H1 (cell line): Measurements from ENCODE around the gene USP6. TPM values are rescaled to one million over a fixed set of nuclear protein-coding genes. Genes with fewer than 3 reads are reported as not detected.

Experiments
- CBX8 ChIP-seq: fragments of 300-800, 300-1000 bp; sonication (generic); IDR thresholded peaks from 2 replicates; pipeline ENCODE4 v1.7.1; 2016; ENCODE audit warnings: low read depth, low read length, borderline replicate concordance
- EZH2 ChIP-seq: fragments of 200-600 bp; sonication (generic); IDR thresholded peaks from 2 replicates; pipeline ENCODE4 v1.7.1; 2012; ENCODE audit warnings: low read depth, mild to moderate bottlenecking, moderate library complexity, low read length, inconsistent platforms; ENCODE audit not compliant: severe bottlenecking
- MAFK ChIP-seq: IDR thresholded peaks from 2 replicates; pipeline ENCODE4 v1.6.1; 2012; ENCODE audit warnings: low read depth, mild to moderate bottlenecking, improper control_type of control experiment, low read length
- RNF2 ChIP-seq: fragments of 200-900, 300-1000 bp; sonication (generic); IDR thresholded peaks from 2 replicates; pipeline ENCODE4 v1.7.1; 2016; ENCODE audit warnings: borderline replicate concordance, low read depth, mild to moderate bottlenecking, antibody characterized with exemption, low read length; ENCODE audit not compliant: poor library complexity, severe bottlenecking; ENCODE audit errors: missing control alignments
- SP2 ChIP-seq: IDR thresholded peaks from 2 replicates; pipeline ENCODE4 v1.6.1; 2012; ENCODE audit warnings: mild to moderate bottlenecking, low read length, inconsistent platforms
- SRF ChIP-seq: IDR thresholded peaks from 2 replicates; pipeline ENCODE4 v1.6.1; 2011; ENCODE audit warnings: mild to moderate bottlenecking, low read depth, low read length, moderate library complexity
- SUZ12 ChIP-seq: fragments of 200-600 bp; sonication (generic); IDR thresholded peaks from 2 replicates; pipeline ENCODE4 v1.6.1; 2012; ENCODE audit warnings: mild to moderate bottlenecking, inconsistent platforms, low read length, moderate library complexity, mixed read lengths
- TAF1 ChIP-seq: IDR thresholded peaks from 2 replicates; pipeline ENCODE4 v1.6.1; 2011; ENCODE audit warnings: mild to moderate bottlenecking, low read depth, low read length
- polyA plus RNA-seq, 7 experiments: library from polyadenylated mRNA; depleted of rRNA in 3 of 7; stranded (reverse) in 5 of 7; unstranded in 2 of 7; fragments of >200 nt in 5 of 7; fragments of 200-250 nt in 2 of 7; gene quantifications; 1 replicate in 5 of 7; 2 replicates in 1 of 7; 4 replicates in 1 of 7; pipeline versions ENCODE4 v1.2.1 to v1.2.3, GENCODE V29; 2011 to 2013; ENCODE audit warnings: missing spikeins in 2 of 7, mixed read lengths in 2 of 7
- total RNA-seq: library from RNA; stranded (reverse); fragmentation: NEBNext Ultra II Directional; extraction: Animal tissue kit (Norgen Biotek cat#: 25700); gene quantifications from 2 replicates; pipeline ENCODE4 v1.2.1, GENCODE V29; 2021
- TF ChIP-seq, protein P1 (sequence below): fragments of 300-600 bp; sonication (generic); IDR thresholded peaks from 2 replicates; pipeline ENCODE4 v1.7.1; 2012; ENCODE audit warnings: low read length, moderate library complexity, mild to moderate bottlenecking, inconsistent platforms; ENCODE audit not compliant: insufficient replicate concordance

Gene USP6
- total and polyA plus RNA-seq, 2 of the 8 experiments (the other 6 are each of a cell fraction or from before 2014, with no cell fraction given), result 0.08 to 0.32 TPM

DNA sequence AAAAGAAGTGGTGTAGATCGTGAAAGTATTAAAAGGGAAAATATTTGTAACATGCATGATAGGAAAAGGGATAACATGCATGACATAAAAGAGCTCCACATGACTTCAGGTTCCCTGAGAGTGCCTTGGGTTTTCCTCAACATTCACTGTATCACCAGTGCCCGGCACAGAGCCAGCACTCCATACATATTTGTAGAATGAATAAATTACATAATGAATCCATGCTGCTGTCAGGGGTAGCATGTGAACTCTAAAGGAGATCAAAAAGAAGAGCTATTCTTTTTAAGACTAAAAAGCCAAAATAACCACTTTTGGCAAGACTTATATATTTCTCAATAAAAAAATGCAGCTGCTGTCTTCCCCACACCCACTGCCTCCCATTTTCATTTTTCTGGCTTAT is 78.5 kb downstream of the USP6 start (continued):
- TF ChIP-seq CBX8 (no peak), MAFK (no peak), TAF1 (no peak), SRF (no peak), EZH2 (no peak), RNF2 (no peak), SUZ12 (no peak), SP2 (no peak)
- TF ChIP-seq, protein P1, sequence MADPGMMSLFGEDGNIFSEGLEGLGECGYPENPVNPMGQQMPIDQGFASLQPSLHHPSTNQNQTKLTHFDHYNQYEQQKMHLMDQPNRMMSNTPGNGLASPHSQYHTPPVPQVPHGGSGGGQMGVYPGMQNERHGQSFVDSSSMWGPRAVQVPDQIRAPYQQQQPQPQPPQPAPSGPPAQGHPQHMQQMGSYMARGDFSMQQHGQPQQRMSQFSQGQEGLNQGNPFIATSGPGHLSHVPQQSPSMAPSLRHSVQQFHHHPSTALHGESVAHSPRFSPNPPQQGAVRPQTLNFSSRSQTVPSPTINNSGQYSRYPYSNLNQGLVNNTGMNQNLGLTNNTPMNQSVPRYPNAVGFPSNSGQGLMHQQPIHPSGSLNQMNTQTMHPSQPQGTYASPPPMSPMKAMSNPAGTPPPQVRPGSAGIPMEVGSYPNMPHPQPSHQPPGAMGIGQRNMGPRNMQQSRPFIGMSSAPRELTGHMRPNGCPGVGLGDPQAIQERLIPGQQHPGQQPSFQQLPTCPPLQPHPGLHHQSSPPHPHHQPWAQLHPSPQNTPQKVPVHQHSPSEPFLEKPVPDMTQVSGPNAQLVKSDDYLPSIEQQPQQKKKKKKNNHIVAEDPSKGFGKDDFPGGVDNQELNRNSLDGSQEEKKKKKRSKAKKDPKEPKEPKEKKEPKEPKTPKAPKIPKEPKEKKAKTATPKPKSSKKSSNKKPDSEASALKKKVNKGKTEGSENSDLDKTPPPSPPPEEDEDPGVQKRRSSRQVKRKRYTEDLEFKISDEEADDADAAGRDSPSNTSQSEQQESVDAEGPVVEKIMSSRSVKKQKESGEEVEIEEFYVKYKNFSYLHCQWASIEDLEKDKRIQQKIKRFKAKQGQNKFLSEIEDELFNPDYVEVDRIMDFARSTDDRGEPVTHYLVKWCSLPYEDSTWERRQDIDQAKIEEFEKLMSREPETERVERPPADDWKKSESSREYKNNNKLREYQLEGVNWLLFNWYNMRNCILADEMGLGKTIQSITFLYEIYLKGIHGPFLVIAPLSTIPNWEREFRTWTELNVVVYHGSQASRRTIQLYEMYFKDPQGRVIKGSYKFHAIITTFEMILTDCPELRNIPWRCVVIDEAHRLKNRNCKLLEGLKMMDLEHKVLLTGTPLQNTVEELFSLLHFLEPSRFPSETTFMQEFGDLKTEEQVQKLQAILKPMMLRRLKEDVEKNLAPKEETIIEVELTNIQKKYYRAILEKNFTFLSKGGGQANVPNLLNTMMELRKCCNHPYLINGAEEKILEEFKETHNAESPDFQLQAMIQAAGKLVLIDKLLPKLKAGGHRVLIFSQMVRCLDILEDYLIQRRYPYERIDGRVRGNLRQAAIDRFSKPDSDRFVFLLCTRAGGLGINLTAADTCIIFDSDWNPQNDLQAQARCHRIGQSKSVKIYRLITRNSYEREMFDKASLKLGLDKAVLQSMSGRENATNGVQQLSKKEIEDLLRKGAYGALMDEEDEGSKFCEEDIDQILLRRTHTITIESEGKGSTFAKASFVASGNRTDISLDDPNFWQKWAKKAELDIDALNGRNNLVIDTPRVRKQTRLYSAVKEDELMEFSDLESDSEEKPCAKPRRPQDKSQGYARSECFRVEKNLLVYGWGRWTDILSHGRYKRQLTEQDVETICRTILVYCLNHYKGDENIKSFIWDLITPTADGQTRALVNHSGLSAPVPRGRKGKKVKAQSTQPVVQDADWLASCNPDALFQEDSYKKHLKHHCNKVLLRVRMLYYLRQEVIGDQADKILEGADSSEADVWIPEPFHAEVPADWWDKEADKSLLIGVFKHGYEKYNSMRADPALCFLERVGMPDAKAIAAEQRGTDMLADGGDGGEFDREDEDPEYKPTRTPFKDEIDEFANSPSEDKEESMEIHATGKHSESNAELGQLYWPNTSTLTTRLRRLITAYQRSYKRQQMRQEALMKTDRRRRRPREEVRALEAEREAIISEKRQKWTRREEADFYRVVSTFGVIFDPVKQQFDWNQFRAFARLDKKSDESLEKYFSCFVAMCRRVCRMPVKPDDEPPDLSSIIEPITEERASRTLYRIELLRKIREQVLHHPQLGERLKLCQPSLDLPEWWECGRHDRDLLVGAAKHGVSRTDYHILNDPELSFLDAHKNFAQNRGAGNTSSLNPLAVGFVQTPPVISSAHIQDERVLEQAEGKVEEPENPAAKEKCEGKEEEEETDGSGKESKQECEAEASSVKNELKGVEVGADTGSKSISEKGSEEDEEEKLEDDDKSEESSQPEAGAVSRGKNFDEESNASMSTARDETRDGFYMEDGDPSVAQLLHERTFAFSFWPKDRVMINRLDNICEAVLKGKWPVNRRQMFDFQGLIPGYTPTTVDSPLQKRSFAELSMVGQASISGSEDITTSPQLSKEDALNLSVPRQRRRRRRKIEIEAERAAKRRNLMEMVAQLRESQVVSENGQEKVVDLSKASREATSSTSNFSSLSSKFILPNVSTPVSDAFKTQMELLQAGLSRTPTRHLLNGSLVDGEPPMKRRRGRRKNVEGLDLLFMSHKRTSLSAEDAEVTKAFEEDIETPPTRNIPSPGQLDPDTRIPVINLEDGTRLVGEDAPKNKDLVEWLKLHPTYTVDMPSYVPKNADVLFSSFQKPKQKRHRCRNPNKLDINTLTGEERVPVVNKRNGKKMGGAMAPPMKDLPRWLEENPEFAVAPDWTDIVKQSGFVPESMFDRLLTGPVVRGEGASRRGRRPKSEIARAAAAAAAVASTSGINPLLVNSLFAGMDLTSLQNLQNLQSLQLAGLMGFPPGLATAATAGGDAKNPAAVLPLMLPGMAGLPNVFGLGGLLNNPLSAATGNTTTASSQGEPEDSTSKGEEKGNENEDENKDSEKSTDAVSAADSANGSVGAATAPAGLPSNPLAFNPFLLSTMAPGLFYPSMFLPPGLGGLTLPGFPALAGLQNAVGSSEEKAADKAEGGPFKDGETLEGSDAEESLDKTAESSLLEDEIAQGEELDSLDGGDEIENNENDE, result no peak
